ENCODE results near the gene ATF6. TPM values are rescaled to one million over a fixed set of nuclear protein-coding genes. Genes with fewer than 3 reads are reported as not detected.
"Not testable (repeated sequence)": the region's sequence is repeated elsewhere in the genome, so short reads cannot be mapped to it uniquely, and the experiment has no call there.

The ATF6 gene
- total RNA-seq, 4 donors from 2014 or later, result 26.1 to 35.4 (median 32.3) TPM

- Histone ChIP-seq H3K27me3 (no peaks in the 10 kb centered on the region), H3K4me3 (no peak overlapping the region), H3K4me1 (peaks cover 0 to 65% (median 12%) of the 10 kb centered on the region in 4 donors), H3K27ac (no peak overlapping the region), H3K36me3 (no peaks in the 10 kb centered on the region), H3K9me3 (no peaks in the 10 kb centered on the region)
- DNase-seq (ENCODE audit: low spot score in 2 of 2), result no peak
- TF ChIP-seq, protein P1, sequence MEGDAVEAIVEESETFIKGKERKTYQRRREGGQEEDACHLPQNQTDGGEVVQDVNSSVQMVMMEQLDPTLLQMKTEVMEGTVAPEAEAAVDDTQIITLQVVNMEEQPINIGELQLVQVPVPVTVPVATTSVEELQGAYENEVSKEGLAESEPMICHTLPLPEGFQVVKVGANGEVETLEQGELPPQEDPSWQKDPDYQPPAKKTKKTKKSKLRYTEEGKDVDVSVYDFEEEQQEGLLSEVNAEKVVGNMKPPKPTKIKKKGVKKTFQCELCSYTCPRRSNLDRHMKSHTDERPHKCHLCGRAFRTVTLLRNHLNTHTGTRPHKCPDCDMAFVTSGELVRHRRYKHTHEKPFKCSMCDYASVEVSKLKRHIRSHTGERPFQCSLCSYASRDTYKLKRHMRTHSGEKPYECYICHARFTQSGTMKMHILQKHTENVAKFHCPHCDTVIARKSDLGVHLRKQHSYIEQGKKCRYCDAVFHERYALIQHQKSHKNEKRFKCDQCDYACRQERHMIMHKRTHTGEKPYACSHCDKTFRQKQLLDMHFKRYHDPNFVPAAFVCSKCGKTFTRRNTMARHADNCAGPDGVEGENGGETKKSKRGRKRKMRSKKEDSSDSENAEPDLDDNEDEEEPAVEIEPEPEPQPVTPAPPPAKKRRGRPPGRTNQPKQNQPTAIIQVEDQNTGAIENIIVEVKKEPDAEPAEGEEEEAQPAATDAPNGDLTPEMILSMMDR (IDR thresholded peaks at IDR 0.05), result no peak
- no peak for TF ChIP-seq POLR2A (IDR thresholded peaks at IDR 0.05)
- no peak for TF ChIP-seq EP300 (IDR thresholded peaks at IDR 0.05)
Measured at GRCh38 chr1:161768986-161769672, 3.0 kb downstream of the ATF6 start.

GRCh38 chr1:161769673-161770045, 3.5 kb downstream of the ATF6 start:
- not testable (repeated sequence) for H3K27ac ChIP-seq; H3K4me3 ChIP-seq; H3K9me3 ChIP-seq; DNase-seq (ENCODE audit: low spot score in 2 of 2); H3K36me3 ChIP-seq; H3K27me3 ChIP-seq
- H3K4me1 ChIP-seq, result peaks cover 0 to 69% (median 12%) of the 10 kb centered on the region in 4 donors
- 88 to 91% methylated on average over 5 of the region's 5 CpGs for WGBS, 2 donors

DNA sequence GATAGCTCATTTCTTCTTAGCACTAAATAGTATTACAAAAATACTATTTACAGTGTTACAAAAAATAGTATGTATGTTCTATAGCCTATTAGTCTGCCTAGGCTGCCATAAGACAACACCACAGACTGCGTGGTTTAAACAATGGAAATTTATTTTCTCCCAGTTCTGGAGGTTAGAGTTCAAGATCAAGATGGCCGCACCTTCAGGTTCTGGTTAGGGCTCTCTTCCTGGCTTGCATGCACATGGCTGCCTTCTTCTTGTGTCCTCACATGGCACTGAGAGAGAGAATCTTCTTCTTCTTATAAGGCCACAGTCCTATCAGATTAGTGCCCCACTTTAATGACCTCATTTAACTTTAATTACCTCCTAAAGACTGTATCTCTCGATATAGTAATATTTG, 4.1 kb downstream of the ATF6 start:
- DNase-seq (ENCODE audit: low spot score in 2 of 2), result no peak
- 88% methylated on average over 3 of the region's 3 CpGs for WGBS, 2 donors
- Histone ChIP-seq H3K4me3 (no peak overlapping the region), H3K4me1 (peaks cover 0 to 69% (median 12%) of the 10 kb centered on the region in 4 donors), H3K9me3 (no peaks in the 10 kb centered on the region), H3K27me3 (no peaks in the 10 kb centered on the region), H3K27ac (no peak overlapping the region), H3K36me3 (no peaks in the 10 kb centered on the region)
- TF ChIP-seq EP300 (IDR thresholded peaks at IDR 0.05) (no peak), POLR2A (IDR thresholded peaks at IDR 0.05) (no peak)
- TF ChIP-seq, protein P1 (IDR thresholded peaks at IDR 0.05), result no peak

DNA sequence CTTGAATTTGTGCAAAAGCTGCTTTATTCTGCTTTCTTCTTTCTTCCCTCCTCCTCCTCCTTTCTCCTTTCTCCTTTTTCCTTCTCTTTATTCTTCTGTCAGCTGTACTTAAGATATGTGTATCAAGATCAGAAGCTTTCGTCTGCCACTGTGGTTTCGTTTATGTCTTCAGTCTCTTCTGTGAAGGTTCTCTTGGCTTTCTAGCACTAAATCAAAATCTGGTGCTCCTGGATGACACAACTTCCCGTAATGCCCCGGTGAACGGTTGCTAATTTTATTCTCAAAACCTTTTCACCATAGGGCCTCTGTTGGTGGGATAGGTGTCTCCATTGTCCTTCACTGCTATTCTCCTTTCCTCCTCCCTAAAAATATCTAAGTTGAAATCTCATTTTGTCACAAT, 5.0 kb downstream of the ATF6 start:
- H3K36me3 ChIP-seq, result no peaks in the 10 kb centered on the region
- no peak for TF ChIP-seq EP300 (IDR thresholded peaks at IDR 0.05)
- no peak for TF ChIP-seq POLR2A (IDR thresholded peaks at IDR 0.05)
- TF ChIP-seq, protein P1 (IDR thresholded peaks at IDR 0.05), result no peak
- no peaks in the 10 kb centered on the region for H3K27me3 ChIP-seq
- no peaks in the 10 kb centered on the region for H3K9me3 ChIP-seq
- H3K27ac ChIP-seq, result peak overlapping the region in 2 of 4 donors; percentile 49 to 56
- H3K4me3 ChIP-seq, result no peak overlapping the region
- WGBS, 2 donors, result 70 to 73% methylated on average over 5 of the region's 5 CpGs
- DNase-seq (ENCODE audit: low spot score in 2 of 2), result no peak
- H3K4me1 ChIP-seq, result peaks cover 0 to 76% (median 12%) of the 10 kb centered on the region in 4 donors

- DNase-seq (ENCODE audit: low spot score in 2 of 2), result no peak
- no peaks in the 10 kb centered on the region for H3K9me3 ChIP-seq
- TF ChIP-seq EP300 (IDR thresholded peaks at IDR 0.05), result no peak
- no peak for TF ChIP-seq POLR2A (IDR thresholded peaks at IDR 0.05)
- TF ChIP-seq, protein P1 (IDR thresholded peaks at IDR 0.05), result no peak
- H3K27me3 ChIP-seq, result no peaks in the 10 kb centered on the region
- WGBS, 2 donors, result 81 to 82% methylated on average over 2 of the region's 2 CpGs
- H3K4me3 ChIP-seq, result no peak overlapping the region
- peak overlapping the region in 3 of 4 donors; percentile 21 to 56 (median 49) for H3K27ac ChIP-seq
- H3K4me1 ChIP-seq, result peaks cover 0 to 76% (median 11%) of the 10 kb centered on the region in 4 donors
- no peaks in the 10 kb centered on the region for H3K36me3 ChIP-seq
Measured at GRCh38 chr1:161771973-161772372, 5.9 kb downstream of the ATF6 start.
